Measurements from ENCODE around the gene GTPBP10.

- TF ChIP-seq CTCF (IDR thresholded peaks at IDR 0.05; ENCODE audit: poor library complexity), result peak; percentile 56
- TF ChIP-seq EZH2 (IDR thresholded peaks at IDR 0.05; ENCODE audit: borderline replicate concordance), result no peak
- no peak for TF ChIP-seq EZH2phosphoT487 (IDR thresholded peaks at IDR 0.05; ENCODE audit: low read depth, severe bottlenecking, unreplicated experiment)
Observed at GRCh38 chr7:90346336-90347125, at the start of gene GTPBP10.

Data from hepatocyte (in vitro differentiated cells).